Measurements from ENCODE around the gene SDCBP2.

SDCBP2 gene

GRCh38 chr20:1371202-1371782 lies 42.4 kb upstream of the SDCBP2 start:
- POLR2A ChIA-PET: interaction anchor here (0.8 kb wide), 1 partner anchor 14 kb away, joined by 3 read pairs; no protein-coding TSS in a partner anchor
- CTCF ChIA-PET: no interaction called here
- TF ChIP-seq ZNF384 (IDR thresholded peaks at IDR 0.05): no peak
- no peak for TF ChIP-seq SUZ12 (IDR thresholded peaks at IDR 0.05)
- TF ChIP-seq FOXK2 (IDR thresholded peaks at IDR 0.05): no peak
- no peak for TF ChIP-seq HDGF (IDR thresholded peaks at IDR 0.05; ENCODE audit: borderline replicate concordance)
- no peak for TF ChIP-seq CTBP1 (IDR thresholded peaks at IDR 0.05; ENCODE audit: borderline replicate concordance)
- no peak for TF ChIP-seq BHLHE40 (IDR thresholded peaks at IDR 0.05; ENCODE audit: borderline replicate concordance)
- no peak for DNase-seq (ENCODE audit: extremely low spot score)

GRCh38 chr20:1370548-1371110 lies 41.7 kb upstream of the SDCBP2 start:
- ChIA-PET CTCF (no interaction called here), POLR2A (no interaction called here)
- DNase-seq (ENCODE audit: extremely low spot score): no peak
- TF ChIP-seq CTBP1 (IDR thresholded peaks at IDR 0.05; ENCODE audit: borderline replicate concordance) (no peak), HDGF (IDR thresholded peaks at IDR 0.05; ENCODE audit: borderline replicate concordance) (no peak), ELF4 (IDR thresholded peaks at IDR 0.05) (no peak), LEF1 (IDR thresholded peaks at IDR 0.05; ENCODE audit: borderline replicate concordance) (no peak), ARNT (IDR thresholded peaks at IDR 0.05) (no peak), PKNOX1 (IDR thresholded peaks at IDR 0.05) (no peak), FOXK2 (IDR thresholded peaks at IDR 0.05) (no peak)

DNA sequence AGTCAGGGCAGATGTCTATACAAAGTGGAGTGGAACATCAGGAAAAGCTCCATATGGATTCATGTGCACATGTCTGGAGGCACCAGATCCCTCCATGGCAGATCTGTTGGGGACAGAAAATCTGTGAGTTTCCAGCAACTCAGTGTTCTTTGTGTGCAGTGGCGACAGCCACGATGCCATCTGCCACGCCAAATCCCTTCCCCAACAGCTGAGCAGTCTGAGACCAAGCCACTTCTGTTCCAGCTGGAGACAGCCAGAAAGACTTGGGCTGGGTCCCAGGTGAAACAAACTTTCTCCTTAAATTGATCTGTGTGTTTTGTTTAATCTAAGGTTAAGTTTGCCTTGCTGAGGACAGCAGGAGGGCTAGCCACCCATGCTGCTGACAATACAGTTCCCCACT lies 41.0 kb upstream of the SDCBP2 start:
- TF ChIP-seq TARDBP (IDR thresholded peaks at IDR 0.05) (no peak), SP1 (IDR thresholded peaks at IDR 0.05) (no peak), HDGF (IDR thresholded peaks at IDR 0.05; ENCODE audit: borderline replicate concordance) (no peak), ZNF384 (IDR thresholded peaks at IDR 0.05) (no peak), PKNOX1 (IDR thresholded peaks at IDR 0.05) (no peak), FOXM1 (IDR thresholded peaks at IDR 0.05; ENCODE audit: borderline replicate concordance) (no peak), FOXK2 (IDR thresholded peaks at IDR 0.05) (no peak), LEF1 (IDR thresholded peaks at IDR 0.05; ENCODE audit: borderline replicate concordance) (no peak), NFRKB (IDR thresholded peaks at IDR 0.05) (no peak), CTBP1 (IDR thresholded peaks at IDR 0.05; ENCODE audit: borderline replicate concordance) (no peak), SUZ12 (IDR thresholded peaks at IDR 0.05) (no peak), ELF4 (IDR thresholded peaks at IDR 0.05) (no peak), BHLHE40 (IDR thresholded peaks at IDR 0.05; ENCODE audit: borderline replicate concordance) (no peak), ARNT (IDR thresholded peaks at IDR 0.05) (no peak), FOXA1 (IDR thresholded peaks at IDR 0.05) (no peak), L3MBTL2 (conservative IDR thresholded peaks at IDR 0.05) (no peak)
- no peak for DNase-seq (ENCODE audit: extremely low spot score)
- ChIA-PET POLR2A (no interaction called here), CTCF (no interaction called here)

DNA sequence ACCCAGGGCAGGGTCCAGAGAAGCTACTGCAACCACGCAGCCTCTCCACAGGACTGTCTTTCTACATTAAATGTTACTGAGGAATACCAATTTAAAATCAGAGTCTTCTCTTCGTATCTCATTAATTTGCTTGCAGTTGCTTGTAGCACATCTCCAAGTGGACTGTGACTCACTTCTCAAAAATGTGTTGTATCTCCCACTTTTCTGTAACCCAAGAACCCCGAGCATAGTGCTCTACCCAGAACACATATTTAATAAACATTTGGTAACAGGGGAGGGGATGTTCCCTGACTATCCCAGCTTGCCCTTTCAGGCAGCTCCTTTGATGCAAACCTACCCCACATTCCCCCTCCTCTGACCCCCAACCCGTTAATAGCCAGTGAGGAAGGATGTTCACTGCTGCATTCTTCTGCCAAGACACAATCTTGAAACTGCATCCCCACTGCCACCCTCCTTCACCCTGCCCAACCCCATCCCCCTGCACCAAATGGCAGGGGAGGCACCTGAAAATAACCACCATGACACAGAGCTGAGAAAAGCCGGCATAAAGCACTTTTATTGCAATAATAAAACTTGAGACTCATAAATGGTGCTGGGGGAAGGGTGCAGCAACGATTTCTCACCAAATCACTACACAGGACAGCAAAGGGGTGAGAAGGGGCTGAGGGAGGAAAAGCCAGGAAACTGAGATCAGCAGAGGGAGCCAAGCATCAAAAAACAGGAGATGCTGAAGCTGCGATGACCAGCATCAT lies 39.7 kb upstream of the SDCBP2 start:
- TF ChIP-seq SUZ12 (IDR thresholded peaks at IDR 0.05): no peak
- no peak for TF ChIP-seq ARNT (IDR thresholded peaks at IDR 0.05)
- no peak for TF ChIP-seq L3MBTL2 (conservative IDR thresholded peaks at IDR 0.05)
- no peak for TF ChIP-seq TARDBP (IDR thresholded peaks at IDR 0.05)
- no peak for TF ChIP-seq ELF4 (IDR thresholded peaks at IDR 0.05)
- TF ChIP-seq FOXM1 (IDR thresholded peaks at IDR 0.05; ENCODE audit: borderline replicate concordance): no peak
- no peak for TF ChIP-seq HDGF (IDR thresholded peaks at IDR 0.05; ENCODE audit: borderline replicate concordance)
- no peak for TF ChIP-seq SP1 (IDR thresholded peaks at IDR 0.05)
- TF ChIP-seq CTBP1 (IDR thresholded peaks at IDR 0.05; ENCODE audit: borderline replicate concordance): no peak
- TF ChIP-seq BHLHE40 (IDR thresholded peaks at IDR 0.05; ENCODE audit: borderline replicate concordance): no peak
- TF ChIP-seq NFRKB (IDR thresholded peaks at IDR 0.05): no peak
- TF ChIP-seq LEF1 (IDR thresholded peaks at IDR 0.05; ENCODE audit: borderline replicate concordance): no peak
- no peak for DNase-seq (ENCODE audit: extremely low spot score)
- CTCF ChIA-PET: no interaction called here
- POLR2A ChIA-PET: interaction anchor here (1.1 kb wide), 1 partner anchor 9 kb away, joined by 3 read pairs; no protein-coding TSS in a partner anchor

DNA sequence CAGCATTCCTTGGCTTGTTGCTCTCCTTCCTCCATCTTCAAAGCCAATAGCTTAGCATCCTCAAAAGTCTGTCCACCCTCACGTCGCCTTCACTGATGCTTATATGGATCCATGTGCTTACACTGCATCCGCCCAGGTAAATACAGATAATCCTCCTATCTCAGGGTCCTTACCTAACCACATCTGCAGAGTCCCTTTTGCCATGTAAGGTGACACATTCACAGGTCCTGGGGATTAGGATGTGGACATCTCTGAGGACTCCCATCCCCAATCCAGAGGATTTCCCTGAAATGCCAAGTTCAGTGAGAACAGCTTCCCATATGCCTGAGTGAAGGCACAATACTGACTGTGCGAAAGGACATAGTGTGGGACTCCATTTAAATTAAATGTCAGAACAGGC lies 38.5 kb upstream of the SDCBP2 start:
- ChIA-PET CTCF (no interaction called here), POLR2A (no interaction called here)
- no peak for DNase-seq (ENCODE audit: extremely low spot score)
- TF ChIP-seq HDGF (IDR thresholded peaks at IDR 0.05; ENCODE audit: borderline replicate concordance) (no peak), BHLHE40 (IDR thresholded peaks at IDR 0.05; ENCODE audit: borderline replicate concordance) (no peak), L3MBTL2 (conservative IDR thresholded peaks at IDR 0.05) (no peak), ELF4 (IDR thresholded peaks at IDR 0.05) (no peak), FOXA1 (IDR thresholded peaks at IDR 0.05) (no peak), SUZ12 (IDR thresholded peaks at IDR 0.05) (no peak), FOXK2 (IDR thresholded peaks at IDR 0.05) (no peak), NFRKB (IDR thresholded peaks at IDR 0.05) (no peak), CTBP1 (IDR thresholded peaks at IDR 0.05; ENCODE audit: borderline replicate concordance) (no peak), TARDBP (IDR thresholded peaks at IDR 0.05) (no peak), FOXM1 (IDR thresholded peaks at IDR 0.05; ENCODE audit: borderline replicate concordance) (no peak), SP1 (IDR thresholded peaks at IDR 0.05) (no peak), ZNF384 (IDR thresholded peaks at IDR 0.05) (no peak), LEF1 (IDR thresholded peaks at IDR 0.05; ENCODE audit: borderline replicate concordance) (no peak), PKNOX1 (IDR thresholded peaks at IDR 0.05) (no peak), ARNT (IDR thresholded peaks at IDR 0.05) (no peak)

Data from HEK293T (cell line).